K562 (cell line): Measurements from ENCODE around the gene FOS. TPM values are rescaled to one million over a fixed set of nuclear protein-coding genes. Genes with fewer than 3 reads are reported as not detected.

Source experiments
- ATAC-seq: fragments of 200-7000 bp; cut with Tn5 transposase; 3 replicates; pipeline ENCODE4 v1.9.1; 2020; ENCODE audit warnings: moderate library complexity
- BruUV-seq: library from RNA; stranded (reverse); fragments of 400-500 nt; replicated peaks from 2 replicates; lab custom pipeline; 2021; lab: Mats Ljungman, UMichigan
- CTCF ChIA-PET: fragments of 300-600 bp; formaldehyde crosslinking; extraction: SDS; loops from one replicate; lab custom pipeline; 2021; ENCODE audit warnings: low intra/inter-chr PET ratio; lab: Yijun Ruan, JAX
- POLR2A ChIA-PET: fragments of 300-600, 350-650 bp; sonication (Branson Sonifier 250); formaldehyde crosslinking; extraction: SDS; loops from one replicate; lab custom pipeline; 2021; ENCODE audit warnings: antibody characterized with exemption, inconsistent platforms; lab: Yijun Ruan, JAX
- DNase-seq, 4 experiments: peaks; one replicate each; pipeline versions ENCODE4 v3.0.0 to v3.0.0-alpha.2; 2011 to 2018; ENCODE audit warnings: low spot score in 3 of 4, mixed read lengths in 3 of 4; ENCODE audit errors: extremely low read depth in 1 of 4
- FAIRE-seq: peaks from 2 replicates; lab custom pipeline; 2011; peaks lifted over from hg19 to GRCh38; lab: Jason Lieb, UNC
- H2AFZ ChIP-seq: 2 replicates; pipeline ENCODE4 v1.6.0; 2011; ENCODE audit warnings: low read depth, low read length, control low read depth, inconsistent platforms
- H3K27ac ChIP-seq: fragments of 200-600 bp; 3 replicates; pipeline ENCODE4 v1.8.0; 2011; ENCODE audit warnings: low read depth, mild to moderate bottlenecking, control low read depth, inconsistent platforms, low read length, moderate library complexity, mixed read lengths; ENCODE audit errors: extremely low read depth
- H3K27me3 ChIP-seq, 2 experiments: fragments of 300-600 bp in 1 of 2; 2 replicates in 1 of 2; 3 replicates in 1 of 2; pipeline versions ENCODE4 v1.6.0 to v1.8.0; 2011; ENCODE audit warnings: inconsistent platforms in 2 of 2, low read length in 2 of 2, mild to moderate bottlenecking in 1 of 2, mixed read lengths in 1 of 2, moderate library complexity in 1 of 2; ENCODE audit not compliant: control insufficient read depth in 2 of 2, insufficient read depth in 2 of 2
- H3K36me3 ChIP-seq: fragments of 300-600 bp; 3 replicates; pipeline ENCODE4 v1.8.0; 2011; ENCODE audit warnings: mild to moderate bottlenecking, low read length, inconsistent platforms; ENCODE audit not compliant: control insufficient read depth, insufficient read depth
- H3K4me1 ChIP-seq, 2 experiments: fragments of 200-600 bp in 1 of 2; replicated peaks in 1 of 2; 2 replicates in 1 of 2; 3 replicates in 1 of 2; pipeline versions ENCODE4 v1.5.1 to v1.8.0; 2011; ENCODE audit warnings: inconsistent platforms in 2 of 2, low read length in 2 of 2, mild to moderate bottlenecking in 1 of 2, mixed read lengths in 1 of 2, moderate library complexity in 1 of 2; ENCODE audit not compliant: control insufficient read depth in 2 of 2, insufficient read depth in 2 of 2
- H3K4me2 ChIP-seq: 2 replicates; pipeline ENCODE4 v1.6.1; 2011; ENCODE audit warnings: low read length, control low read depth, inconsistent platforms, mixed read lengths; ENCODE audit not compliant: insufficient read depth
- H3K4me3 ChIP-seq: fragments of 200-600 bp; sonication (generic), shearing (Covaris generic); 2 replicates; pipeline ENCODE4 v1.5.1; 2016; ENCODE audit warnings: control low read depth, inconsistent platforms
- H3K79me2 ChIP-seq: fragments of 200-600 bp; 3 replicates; pipeline ENCODE4 v1.8.0; 2011; ENCODE audit warnings: low read length, inconsistent platforms; ENCODE audit not compliant: control insufficient read depth, insufficient read depth
- H3K9ac ChIP-seq, 2 experiments: 2 replicates each; pipeline versions ENCODE4 v1.6.0 to v1.6.1; 2011; ENCODE audit warnings: low read depth in 2 of 2, low read length in 2 of 2, control low read depth in 1 of 2, inconsistent platforms in 1 of 2, mild to moderate bottlenecking in 1 of 2, mixed read lengths in 1 of 2; ENCODE audit not compliant: insufficient read depth in 1 of 2
- H3K9me1 ChIP-seq: one replicate; pipeline ENCODE4 v1.6.0; 2011; ENCODE audit warnings: inconsistent platforms, mild to moderate bottlenecking, low read length, moderate library complexity; ENCODE audit not compliant: control insufficient read depth, insufficient read depth
- H3K9me3 ChIP-seq: replicated peaks from 2 replicates; pipeline ENCODE4 v1.5.1; 2011; ENCODE audit warnings: low read depth, low read length, inconsistent platforms; ENCODE audit not compliant: control insufficient read depth, insufficient read depth
- H4K20me1 ChIP-seq: replicated peaks from 2 replicates; pipeline ENCODE4 v1.6.1; 2011; ENCODE audit warnings: low read length, inconsistent platforms, mixed read lengths; ENCODE audit not compliant: control insufficient read depth, insufficient read depth
- BCOR ChIP-seq: fragments of 450-650 bp; IDR thresholded peaks from 2 replicates; pipeline ENCODE4 v1.6.1; 2016
- KDM1A ChIP-seq, 2 experiments: fragments of 450-650 bp; IDR thresholded peaks; 2 replicates each; pipeline ENCODE4 v1.6.1; 2016; ENCODE audit warnings: mild to moderate bottlenecking in 2 of 2
- MTF1 ChIP-seq: fragments of 250-450 bp; sonication (Bioruptor Pico); IDR thresholded peaks from 2 replicates; pipeline ENCODE4 v1.9.0; 2021; ENCODE audit warnings: moderate library complexity, mild to moderate bottlenecking, inconsistent platforms, borderline replicate concordance
- RBM25 ChIP-seq: fragments of 200-400 bp; formaldehyde crosslinking; IDR thresholded peaks from 2 replicates; pipeline ENCODE4 v1.6.1; 2018; ENCODE audit warnings: low read length, low read depth, moderate library complexity; ENCODE audit not compliant: severe bottlenecking
- WGBS: fragments of 100-300 bp; shearing (Covaris generic); methylation state at CpG from one replicate; pipeline ENCODE4 v1.1.6; 2016; ENCODE audit warnings: low coverage, mixed read lengths; ENCODE audit not compliant: insufficient coverage; ENCODE audit errors: missing lambda C conversion rate; 5-methylcytosine and 5-hydroxymethylcytosine counted together
- in situ Hi-C: fragments of 300-500 bp; cut with MboI; formaldehyde crosslinking; loops from 4 replicates; pipeline ENCODE4 v1.15.0; 2018; ENCODE audit warnings: inconsistent platforms, mixed read lengths
- intact Hi-C: fragments of 100-400 bp; cut with micrococcal nuclease; formaldehyde crosslinking; loops from 2 replicates; pipeline ENCODE4 v1.14.2; 2022
- polyA plus RNA-seq, 8 experiments: library from polyadenylated mRNA; depleted of rRNA in 4 of 8; stranded (reverse) in 5 of 8; unstranded in 3 of 8; fragments of >200 nt; fragmentation: Nextera tagmentation in 2 of 8; fragmentation: Illumina TruSeq in 1 of 8; extraction: Ambion mirVana in 2 of 8; extraction: Trizol in 1 of 8; gene quantifications; 2 replicates each; pipeline versions ENCODE4 v1.2.1 to v1.2.3, GENCODE V29; 2011 to 2014; ENCODE audit warnings: inconsistent platforms in 1 of 8, missing spikeins in 1 of 8
- total RNA-seq, 7 experiments: library from RNA; depleted of rRNA in 6 of 7; stranded (reverse); fragments of >200 nt in 6 of 7; fragmentation: Illumina TruSeq in 2 of 7; extraction: Trizol in 2 of 7; gene quantifications; 2 replicates each; pipeline versions ENCODE4 v1.2.1 to v1.2.3, GENCODE V29; 2011 to 2021; ENCODE audit warnings: low replicate concordance in 1 of 7

The FOS gene
- total and polyA plus RNA-seq, 9 of the 15 experiments (the other 6 are each of a cell fraction or from before 2014, with no cell fraction given) = 0.54 to 13.8 (median 8.9) TPM

- 43% methylated on average over 4 of the region's 4 CpGs for WGBS
- H3K27ac ChIP-seq = no peak overlapping the region
- H2AFZ ChIP-seq = no peak overlapping the region
- in situ Hi-C loops = no loop called here
- H3K27me3 ChIP-seq = no peaks in the 10 kb centered on the region
- intact Hi-C loops = no loop called here
- no TSS peak for BruUV-seq
- no peak overlapping the region for H3K4me3 ChIP-seq
- DNase-seq (no peak), ATAC-seq (no peak), FAIRE-seq (no peak)
- no peak overlapping the region for H3K9ac ChIP-seq
- H3K9me1 ChIP-seq = no peaks in the 10 kb centered on the region
- peaks cover 0 to 25% of the 10 kb centered on the region in 2 experiments; a peak in 3 of 5 replicates for H3K4me1 ChIP-seq
- no peaks in the 10 kb centered on the region for H4K20me1 ChIP-seq
- H3K9me3 ChIP-seq = no peaks in the 10 kb centered on the region
- H3K36me3 ChIP-seq = no peaks in the 10 kb centered on the region
- ChIA-PET POLR2A (interaction anchor here (0.6 kb wide), 1 partner anchor 33 kb away, joined by 3 read pairs; no protein-coding TSS in a partner anchor), CTCF (no interaction called here)
- H3K4me2 ChIP-seq = no peak overlapping the region
- H3K79me2 ChIP-seq = no peaks in the 10 kb centered on the region
- TF ChIP-seq BCOR = peak; percentile 84
- TF ChIP-seq KDM1A (IDR thresholded peaks at IDR 0.05) = peak in 1 of 2 experiments; percentile 42; a peak in 2 of 4 replicates
- TF ChIP-seq MTF1 (CRISPR knock-in tag) = no peak
- TF ChIP-seq RBM25 = peak; percentile 82
Measured at GRCh38 chr14:75250800-75251199, 27.8 kb upstream of the FOS start.

- in situ Hi-C loops = no loop called here
Measured at GRCh38 chr14:75252254-75252837, 26.3 kb upstream of the FOS start.

More at GRCh38 chr14:75252254-75252837, 26.3 kb upstream of the FOS start:
- intact Hi-C loops = no loop called here
- CTCF ChIA-PET = no interaction called here
- POLR2A ChIA-PET = interaction anchor here (0.7 kb wide), 1 partner anchor 11 kb away, joined by 4 read pairs; no protein-coding TSS in a partner anchor
- no peak; the same call in 2 of the 3 replicates for ATAC-seq
- H3K27ac ChIP-seq = no peak overlapping the region
- peaks cover 0 to 24% of the 10 kb centered on the region in 2 experiments; a peak in 3 of 5 replicates for H3K4me1 ChIP-seq
- H3K9ac ChIP-seq = peak overlapping the region in 1 of 2 experiments; percentile 57; a peak in 2 of 4 replicates
- no peaks in the 10 kb centered on the region for H4K20me1 ChIP-seq
- no peak for FAIRE-seq
- DNase-seq = no peak
- WGBS = 58% methylated on average over 9 of the region's 10 CpGs
- peak overlapping the region; percentile 44 for H2AFZ ChIP-seq
- H3K79me2 ChIP-seq = no peaks in the 10 kb centered on the region
- no peaks in the 10 kb centered on the region for H3K9me3 ChIP-seq
- H3K27me3 ChIP-seq = no peaks in the 10 kb centered on the region
- no peak overlapping the region for H3K4me3 ChIP-seq
- no TSS peak for BruUV-seq
- H3K4me2 ChIP-seq = no peak overlapping the region
- no peaks in the 10 kb centered on the region for H3K36me3 ChIP-seq
- no peaks in the 10 kb centered on the region for H3K9me1 ChIP-seq
